SH-SY5Y (cell line): ENCODE data around the gene NCOR2.

ENCODE experiments used
- GATA2 ChIP-seq: IDR thresholded peaks from 2 replicates; pipeline ENCODE4 v1.6.1; 2011; ENCODE audit warnings: mild to moderate bottlenecking, low read depth, low read length
- GATA3 ChIP-seq: IDR thresholded peaks from 2 replicates; pipeline ENCODE4 v1.6.1; 2011; ENCODE audit warnings: low read depth, mild to moderate bottlenecking, low read length, moderate library complexity

DNA sequence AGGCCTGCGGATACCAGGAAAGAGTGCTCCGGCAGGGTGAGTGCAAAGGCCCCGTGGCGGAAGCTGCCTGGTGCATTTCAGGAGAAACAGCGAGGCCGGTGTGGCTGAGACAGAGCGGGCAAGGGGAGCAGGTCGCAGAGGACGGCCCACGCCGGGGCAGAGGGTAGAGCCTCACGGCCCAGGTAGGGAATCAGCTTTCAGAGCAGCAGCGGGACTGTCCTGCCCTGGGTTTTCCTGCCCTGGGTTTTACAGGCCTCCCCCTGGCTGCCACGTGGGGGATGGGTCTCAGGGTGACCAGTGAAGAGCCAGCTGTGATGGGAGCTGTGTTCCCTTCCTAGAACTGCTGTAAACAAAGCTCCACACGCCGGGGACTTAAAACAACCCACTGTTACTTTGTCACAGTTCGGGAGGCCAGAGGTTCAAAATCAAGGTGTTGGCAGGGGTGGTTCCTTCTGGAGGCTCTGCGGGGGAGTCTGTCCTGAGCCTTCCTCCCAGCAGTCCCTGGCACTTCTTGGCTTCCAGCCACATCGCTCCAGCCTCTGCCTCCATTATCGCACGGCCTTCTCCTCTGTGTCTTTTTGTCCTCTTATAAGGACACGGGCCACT is 10.4 kb downstream of the NCOR2 start:
- no peak for TF ChIP-seq GATA3
- TF ChIP-seq GATA2 = no peak
